Natural killer cell (primary cell): ENCODE data around the gene NES. TPM values are rescaled to one million over a fixed set of nuclear protein-coding genes. Genes with fewer than 3 reads are reported as not detected.
A peak's percentile ranks its signal among the peaks of the same experiment; 100 is the strongest.

Source experiments
- ATAC-seq, 3 donors: fragments of 150-1000 bp in 2 of 3; fragments of 200-7000 bp in 1 of 3; cut with Tn5 transposase; 1 replicate in 1 of 3; 2 replicates in 2 of 3; pipeline ENCODE4 v1.10.0; 2021; ENCODE audit warnings: mild to moderate bottlenecking in 2 of 3, moderate library complexity in 2 of 3
- DNase-seq, 2 donors: peaks; one replicate each; pipeline versions ENCODE4 v3.0.0 to v3.0.0-alpha.2; 2013 to 2021; ENCODE audit warnings: mixed read lengths in 1 of 2
- H3K27ac ChIP-seq: one replicate; pipeline ENCODE4 v1.5.1; 2013; ENCODE audit warnings: mild to moderate bottlenecking, low read length
- H3K27me3 ChIP-seq: one replicate; pipeline ENCODE4 v1.6.1; 2013; ENCODE audit warnings: low read length; ENCODE audit not compliant: control insufficient read depth, insufficient read depth
- H3K36me3 ChIP-seq: one replicate; pipeline ENCODE4 v1.6.1; 2013; ENCODE audit warnings: low read length; ENCODE audit not compliant: control insufficient read depth, insufficient read depth
- H3K4me1 ChIP-seq: one replicate; pipeline ENCODE4 v1.6.1; 2013; ENCODE audit warnings: low read length; ENCODE audit not compliant: control insufficient read depth, insufficient read depth
- H3K4me3 ChIP-seq: one replicate; pipeline ENCODE4 v1.5.1; 2013; ENCODE audit warnings: low read length
- H3K9me3 ChIP-seq: one replicate; pipeline ENCODE4 v1.6.1; 2013; ENCODE audit warnings: low read length; ENCODE audit not compliant: control insufficient read depth, insufficient read depth
- H3K27ac Mint-ChIP-seq, 2 donors: one replicate each; pipeline ENCODE4 v1.8.0; 2022; ENCODE audit warnings: mild to moderate bottlenecking in 2 of 2, mixed read lengths in 2 of 2, moderate library complexity in 1 of 2
- H3K27me3 Mint-ChIP-seq, 2 donors: one replicate each; pipeline ENCODE4 v1.8.0; 2022; ENCODE audit warnings: low read depth in 2 of 2, mixed read lengths in 2 of 2
- H3K36me3 Mint-ChIP-seq: one replicate; pipeline ENCODE4 v1.8.0; 2022; ENCODE audit warnings: mixed read lengths
- H3K4me1 Mint-ChIP-seq, 2 donors: one replicate each; pipeline ENCODE4 v1.8.0; 2022; ENCODE audit warnings: mixed read lengths in 2 of 2
- H3K4me3 Mint-ChIP-seq: one replicate; pipeline ENCODE4 v1.8.0; 2022; ENCODE audit warnings: mild to moderate bottlenecking, moderate library complexity, mixed read lengths
- H3K9me3 Mint-ChIP-seq, 2 donors: one replicate each; pipeline ENCODE4 v1.8.0; 2022; ENCODE audit warnings: mixed read lengths in 2 of 2
- CTCF ChIP-seq: fragments of 200-600 bp; IDR thresholded peaks from one replicate; pipeline ENCODE4 v1.8.0; 2022; ENCODE audit warnings: antibody characterized with exemption
- WGBS: methylation state at CpG from one replicate; pipeline ENCODE4 v1.1.7; 2013; ENCODE audit warnings: missing lambda C conversion rate; ENCODE audit not compliant: insufficient coverage; 5-methylcytosine and 5-hydroxymethylcytosine counted together
- intact Hi-C: fragments of 100-400 bp; cut with micrococcal nuclease; formaldehyde crosslinking; loops from one replicate; pipeline ENCODE4 v1.14.2; 2022
- total RNA-seq, 4 donors: library from RNA; stranded (reverse); fragments of 120-200 nt in 1 of 4; gene quantifications; one replicate each; pipeline versions ENCODE4 v1.2.3 to v1.2.4, GENCODE V29; 2013 to 2022

Gene NES
- total RNA-seq, 3 donors from 2014 or later (not counting 1 experiment from before 2014, with no cell fraction given), result not detected

GRCh38 chr1:156657741-156658319 lies 19.4 kb downstream of the NES start:
- no peak overlapping the region for H3K27ac ChIP-seq
- DNase-seq, result no peak
- Mint-ChIP-seq H3K27me3 (peaks cover 39 to 41% of the 10 kb centered on the region in 2 donors), H3K9me3 (no peaks in the 10 kb centered on the region), H3K4me1 (peaks cover 50 to 60% of the 10 kb centered on the region in 2 donors), H3K4me3 (peak overlapping the region; percentile 84), H3K27ac (peak overlapping the region in 1 of 2 donors; percentile 82), H3K36me3 (no peaks in the 10 kb centered on the region)
- H3K4me3 ChIP-seq, result no peak overlapping the region
- intact Hi-C loops, result loop anchor here (2.0 kb wide), 1 partner anchor 31 kb away; no protein-coding TSS in a partner anchor
- 11% methylated on average over 14 of the region's 15 CpGs for WGBS
- no peak for ATAC-seq
- H3K9me3 ChIP-seq, result no peaks in the 10 kb centered on the region
- H3K27me3 ChIP-seq, result peaks cover 28% of the 10 kb centered on the region
- H3K36me3 ChIP-seq, result no peaks in the 10 kb centered on the region
- peaks cover 62% of the 10 kb centered on the region for H3K4me1 ChIP-seq
- TF ChIP-seq CTCF, result peak; percentile 27

GRCh38 chr1:156656806-156657740 lies 20.1 kb downstream of the NES start:
- 2% methylated on average over 54 of the region's 54 CpGs for WGBS
- Mint-ChIP-seq H3K9me3 (no peaks in the 10 kb centered on the region), H3K36me3 (no peaks in the 10 kb centered on the region), H3K4me1 (peaks cover 50 to 58% of the 10 kb centered on the region in 2 donors), H3K27ac (peak overlapping the region in 1 of 2 donors; percentile 82), H3K4me3 (peak overlapping the region; percentile 84), H3K27me3 (peaks cover 42 to 44% of the 10 kb centered on the region in 2 donors)
- Histone ChIP-seq H3K27ac (no peak overlapping the region), H3K4me1 (peaks cover 56% of the 10 kb centered on the region), H3K9me3 (no peaks in the 10 kb centered on the region), H3K4me3 (peak overlapping the region; percentile 26), H3K36me3 (no peaks in the 10 kb centered on the region), H3K27me3 (peaks cover 28% of the 10 kb centered on the region)
- DNase-seq (peak; percentile 71 to 87), ATAC-seq (peak; percentile 39 to 48 (median 39))
- peak; percentile 91 for TF ChIP-seq CTCF
- intact Hi-C loops, result loop anchor here (2.0 kb wide), 1 partner anchor 30 kb away; no protein-coding TSS in a partner anchor

GRCh38 chr1:156655904-156656516 lies 21.2 kb downstream of the NES start:
- Histone ChIP-seq H3K27ac (no peak overlapping the region), H3K4me1 (peaks cover 46% of the 10 kb centered on the region), H3K4me3 (no peak overlapping the region), H3K36me3 (no peaks in the 10 kb centered on the region), H3K27me3 (peaks cover 33% of the 10 kb centered on the region), H3K9me3 (no peaks in the 10 kb centered on the region)
- ATAC-seq (no peak), DNase-seq (no peak)
- H3K27me3 Mint-ChIP-seq, result peaks cover 46 to 50% of the 10 kb centered on the region in 2 donors
- intact Hi-C loops, result loop anchor here (2.0 kb wide), 1 partner anchor 29 kb away; no protein-coding TSS in a partner anchor
- H3K4me1 Mint-ChIP-seq, result peaks cover 44 to 51% of the 10 kb centered on the region in 2 donors
- H3K36me3 Mint-ChIP-seq, result no peaks in the 10 kb centered on the region
- H3K4me3 Mint-ChIP-seq, result no peak overlapping the region
- TF ChIP-seq CTCF, result no peak
- 52% methylated on average over 6 of the region's 9 CpGs for WGBS
- no peaks in the 10 kb centered on the region for H3K9me3 Mint-ChIP-seq
- no peak overlapping the region for H3K27ac Mint-ChIP-seq
